Endothelial cell of umbilical vein (primary cell): ENCODE measurements around the gene POR. TPM values are rescaled to one million over a fixed set of nuclear protein-coding genes. Genes with fewer than 3 reads are reported as not detected.

ENCODE experiments used
- BruUV-seq: library from RNA; stranded (reverse); fragments of 400-500 nt; replicated peaks from 2 replicates; lab custom pipeline; 2021; lab: Mats Ljungman, UMichigan
- CTCF ChIA-PET: fragments of 300-600, 350-600 bp; sonication (Branson Sonifier 250); formaldehyde crosslinking; loops from one replicate; lab custom pipeline; 2021; ENCODE audit warnings: antibody characterized with exemption, inconsistent platforms; lab: Charles Lee
- POLR2A ChIA-PET: fragments of 300-600, 350-600 bp; sonication (Branson Sonifier 250); formaldehyde crosslinking; loops from one replicate; lab custom pipeline; 2021; ENCODE audit warnings: antibody characterized with exemption, inconsistent platforms; lab: Charles Lee
- DNase-seq: peaks from one replicate; pipeline ENCODE4 v3.0.0-alpha.2; 2011; ENCODE audit warnings: low read depth, low spot score
- FAIRE-seq: peaks from 2 replicates; lab custom pipeline; 2011; peaks lifted over from hg19 to GRCh38; lab: Jason Lieb, UNC
- H2AFZ ChIP-seq: 2 replicates; pipeline ENCODE4 v1.6.0; 2012; ENCODE audit warnings: low read depth, low read length, control low read depth, inconsistent platforms
- H3K27ac ChIP-seq: 2 replicates; pipeline ENCODE4 v1.5.1; 2011; ENCODE audit warnings: low read depth, mild to moderate bottlenecking, control low read depth, low read length, moderate library complexity; ENCODE audit not compliant: insufficient read depth
- H3K27me3 ChIP-seq, 2 experiments: 2 replicates each; pipeline versions ENCODE4 v1.6.0 to v1.6.1; 2011; ENCODE audit warnings: low read length in 2 of 2, mixed read lengths in 1 of 2; ENCODE audit not compliant: control insufficient read depth in 2 of 2, insufficient read depth in 2 of 2
- H3K36me3 ChIP-seq, 2 experiments: 2 replicates in 1 of 2; 3 replicates in 1 of 2; pipeline ENCODE4 v1.5.1; 2011; ENCODE audit warnings: low read length in 2 of 2, mild to moderate bottlenecking in 1 of 2, moderate library complexity in 1 of 2; ENCODE audit not compliant: control insufficient read depth in 2 of 2, insufficient read depth in 2 of 2; ENCODE audit errors: extremely low read depth in 1 of 2
- H3K4me1 ChIP-seq: 3 replicates; pipeline ENCODE4 v1.5.1; 2011; ENCODE audit warnings: mild to moderate bottlenecking, low read length; ENCODE audit not compliant: control insufficient read depth, insufficient read depth; ENCODE audit errors: extremely low read depth
- H3K4me2 ChIP-seq: 2 replicates; pipeline ENCODE4 v1.6.1; 2011; ENCODE audit warnings: low read length, control low read depth, mixed read lengths; ENCODE audit not compliant: insufficient read depth
- H3K4me3 ChIP-seq, 3 experiments: fragments of 200-600 bp in 1 of 3; sonication (generic), shearing (Covaris generic) in 1 of 3; replicated peaks in 1 of 3; 2 replicates each; pipeline ENCODE4 v1.5.1; 2011 to 2016; ENCODE audit warnings: control low read depth in 3 of 3, low read length in 3 of 3, mild to moderate bottlenecking in 2 of 3, inconsistent platforms in 1 of 3, low read depth in 1 of 3, moderate library complexity in 1 of 3; ENCODE audit not compliant: insufficient read depth in 1 of 3
- H3K79me2 ChIP-seq: 2 replicates; pipeline ENCODE4 v1.6.0; 2012; ENCODE audit warnings: low read length, inconsistent platforms; ENCODE audit not compliant: control insufficient read depth, insufficient read depth
- H3K9ac ChIP-seq: replicated peaks from 2 replicates; pipeline ENCODE3; 2011; ENCODE audit warnings: low read length, control low read depth; ENCODE audit not compliant: insufficient read depth; ENCODE audit errors: extremely low read depth
- H3K9me1 ChIP-seq: replicated peaks from 3 replicates; pipeline ENCODE4 v1.6.0; 2011; ENCODE audit warnings: mild to moderate bottlenecking, low read length; ENCODE audit not compliant: control insufficient read depth, insufficient read depth; ENCODE audit errors: extremely low read depth
- H3K9me3 ChIP-seq: replicated peaks from 2 replicates; pipeline ENCODE4 v1.5.1; 2012; ENCODE audit warnings: low read length, inconsistent platforms; ENCODE audit not compliant: control insufficient read depth, insufficient read depth
- H4K20me1 ChIP-seq: replicated peaks from 2 replicates; pipeline ENCODE3; 2011; ENCODE audit warnings: mild to moderate bottlenecking, low read length; ENCODE audit not compliant: control insufficient read depth, insufficient read depth; ENCODE audit errors: extremely low read depth
- CTCF ChIP-seq, 2 donors: IDR thresholded peaks; 1 replicate in 1 of 2; 2 replicates in 1 of 2; pipeline ENCODE4 v1.5.1; 2011; ENCODE audit warnings: low read length in 2 of 2, mild to moderate bottlenecking in 2 of 2, moderate library complexity in 2 of 2, control low read depth in 1 of 2, inconsistent platforms in 1 of 2, low read depth in 1 of 2; ENCODE audit not compliant: insufficient read depth in 1 of 2; ENCODE audit errors: extremely low read depth in 1 of 2
- EZH2 ChIP-seq: IDR thresholded peaks from 2 replicates; pipeline ENCODE4 v1.6.1; 2012; ENCODE audit warnings: borderline replicate concordance, low read depth, mild to moderate bottlenecking, moderate library complexity, low read length, inconsistent platforms; ENCODE audit not compliant: severe bottlenecking
- FOS ChIP-seq: IDR thresholded peaks from 2 replicates; pipeline ENCODE4 v1.6.1; 2011; ENCODE audit warnings: mild to moderate bottlenecking, low read length, moderate library complexity, borderline replicate concordance; ENCODE audit not compliant: insufficient read depth
- JUN ChIP-seq: IDR thresholded peaks from 2 replicates; pipeline ENCODE4 v1.6.1; 2011; ENCODE audit warnings: borderline replicate concordance, low read depth; ENCODE audit not compliant: insufficient read length, insufficient read depth
- MYC ChIP-seq: IDR thresholded peaks from one replicate; pipeline ENCODE4 v1.6.1; 2011; ENCODE audit warnings: mild to moderate bottlenecking, low read depth, low read length
- POLR2A ChIP-seq: IDR thresholded peaks from 2 replicates; pipeline ENCODE4 v1.6.1; 2012; ENCODE audit warnings: low read depth, mild to moderate bottlenecking, control low read depth, low read length
- dilution Hi-C: fragments of 300-500 bp; cut with MboI; formaldehyde crosslinking; loops from one replicate; pipeline ENCODE4 v1.15.0; 2019; ENCODE audit warnings: low sequenced_read_pairs; ENCODE audit not compliant: extremely low pct_ligation_motif_present
- intact Hi-C: fragments of 100-400 bp; cut with micrococcal nuclease; formaldehyde crosslinking; loops from one replicate; pipeline ENCODE4 v1.10.0; 2022
- polyA plus RNA-seq, 4 experiments: library from polyadenylated mRNA; depleted of rRNA in 3 of 4; stranded (reverse) in 3 of 4; unstranded in 1 of 4; fragments of >200 nt; gene quantifications; 2 replicates each; pipeline versions ENCODE4 v1.2.1 to v1.2.3, GENCODE V29; 2011 to 2012; ENCODE audit warnings: missing spikeins in 1 of 4
- total RNA-seq: library from RNA; stranded (reverse); gene quantifications from 2 replicates; pipeline ENCODE4 v1.2.3, GENCODE V29; 2021

The POR gene
- total and polyA plus RNA-seq, 2 donors (not counting 3 experiments of a cell fraction or from before 2014, with no cell fraction given), result 59.5 to 73.6 TPM

- no peaks in the 10 kb centered on the region for H3K36me3 ChIP-seq
- TF ChIP-seq FOS (no peak), POLR2A (no peak), MYC (no peak), EZH2 (no peak), JUN (no peak), CTCF (IDR thresholded peaks at IDR 0.05; ENCODE audit: extremely low read depth in 1 of 2, insufficient read depth in 1 of 2, low read depth in 1 of 2, low read length in 2 of 2) (no peak)
- FAIRE-seq (peak; percentile 65), DNase-seq (peak; percentile 33)
- peaks cover 5% of the 10 kb centered on the region for H3K4me1 ChIP-seq
- no peaks in the 10 kb centered on the region for H3K27me3 ChIP-seq
- H3K9me1 ChIP-seq, result no peaks in the 10 kb centered on the region
- no peak overlapping the region for H3K4me3 ChIP-seq
- H2AFZ ChIP-seq, result no peak overlapping the region
- H3K9ac ChIP-seq, result no peak overlapping the region
- no peak overlapping the region for H3K27ac ChIP-seq
- H4K20me1 ChIP-seq, result no peaks in the 10 kb centered on the region
- dilution Hi-C loops, result no loop called here
- ChIA-PET POLR2A (no interaction called here), CTCF (interaction anchor here (0.7 to 1.0 kb wide), 2 partner anchors 17 to 71 kb away, joined by 3 read pairs; no protein-coding TSS in a partner anchor)
- peaks cover 3% of the 10 kb centered on the region for H3K79me2 ChIP-seq
- intact Hi-C loops, result no loop called here
- H3K9me3 ChIP-seq, result no peaks in the 10 kb centered on the region
- no peak overlapping the region for H3K4me2 ChIP-seq
- no TSS peak for BruUV-seq
Measured at GRCh38 chr7:75937958-75938786, 23.2 kb downstream of the POR start.
